ENCODE measurements around the gene TAF6.

TAF6 gene

GRCh38 chr7:100098913-100099312 is 20.2 kb downstream of the TAF6 start:
- DNase-seq (ENCODE audit: low read depth in 2 of 3, low spot score in 2 of 3): no peak

DNA sequence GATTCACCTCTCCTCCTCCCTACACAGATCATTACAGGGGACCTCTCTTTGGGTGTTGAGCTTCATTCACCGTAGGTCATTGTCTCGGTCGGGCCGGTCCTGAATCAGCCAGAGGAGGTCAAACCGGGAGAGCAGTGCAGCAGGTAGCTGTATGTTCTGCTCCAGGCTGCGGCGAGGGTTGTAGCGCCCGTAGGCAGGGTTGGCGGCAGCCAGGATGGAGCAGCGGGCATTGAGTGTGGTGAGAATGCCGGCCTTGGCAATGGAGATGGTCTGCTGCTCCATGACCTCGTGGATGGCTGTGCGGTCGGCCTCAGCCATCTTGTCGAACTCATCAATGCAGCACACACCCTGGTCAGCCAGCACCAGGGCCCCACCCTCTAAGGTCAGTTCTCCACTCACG is 23.5 kb downstream of the TAF6 start:
- no peak for DNase-seq (ENCODE audit: low read depth in 2 of 3, low spot score in 2 of 3)

DNA sequence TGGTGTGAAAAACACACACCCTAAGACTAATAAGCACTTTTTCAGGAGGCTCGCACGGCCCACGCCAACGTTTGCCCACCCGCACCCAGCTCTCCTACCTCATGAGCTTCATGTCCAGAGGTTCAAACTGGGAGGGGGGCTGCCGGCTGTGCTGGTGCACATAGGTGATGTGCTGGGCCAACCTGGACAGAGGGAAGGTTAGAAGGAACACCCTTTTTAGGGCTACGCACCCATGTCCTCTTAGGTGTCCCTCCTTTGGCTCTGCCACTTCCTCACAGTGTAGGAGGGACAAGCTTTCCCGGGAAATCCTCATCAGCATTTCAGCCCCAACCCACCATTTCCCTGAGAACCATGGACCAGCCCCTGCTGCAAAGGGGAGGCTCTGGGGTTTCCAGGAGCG is 23.9 kb downstream of the TAF6 start:
- DNase-seq (ENCODE audit: low read depth in 2 of 3, low spot score in 2 of 3): no peak

DNA sequence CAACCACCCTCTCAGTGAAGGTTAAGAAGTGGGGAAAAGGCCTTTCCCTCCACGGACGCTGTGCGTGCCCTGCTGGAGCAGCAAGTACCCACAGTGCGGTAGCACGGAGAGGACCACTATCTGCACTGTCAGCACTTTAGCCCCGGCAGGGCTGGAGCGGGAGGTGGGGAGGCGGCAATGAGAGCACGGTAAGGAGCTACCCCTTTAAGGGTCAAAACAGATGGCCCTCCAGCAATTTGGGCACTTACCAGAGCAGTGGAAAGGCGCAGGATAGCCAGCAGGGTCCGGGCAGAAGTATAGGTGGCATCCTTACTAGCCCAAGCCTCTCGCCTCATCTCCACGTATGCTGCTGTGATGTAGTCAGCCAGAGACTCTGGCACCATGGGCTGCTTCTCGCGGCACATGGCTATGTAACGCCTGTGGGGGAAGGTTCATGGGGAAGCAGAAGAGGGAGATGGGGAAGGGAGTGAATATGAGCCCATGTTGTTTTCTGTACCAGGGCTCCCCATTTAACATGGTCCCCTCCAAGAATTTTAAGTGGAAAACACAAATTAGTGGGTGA is 25.2 kb downstream of the TAF6 start:
- DNase-seq (ENCODE audit: low read depth in 2 of 3, low spot score in 2 of 3): no peak

DNA sequence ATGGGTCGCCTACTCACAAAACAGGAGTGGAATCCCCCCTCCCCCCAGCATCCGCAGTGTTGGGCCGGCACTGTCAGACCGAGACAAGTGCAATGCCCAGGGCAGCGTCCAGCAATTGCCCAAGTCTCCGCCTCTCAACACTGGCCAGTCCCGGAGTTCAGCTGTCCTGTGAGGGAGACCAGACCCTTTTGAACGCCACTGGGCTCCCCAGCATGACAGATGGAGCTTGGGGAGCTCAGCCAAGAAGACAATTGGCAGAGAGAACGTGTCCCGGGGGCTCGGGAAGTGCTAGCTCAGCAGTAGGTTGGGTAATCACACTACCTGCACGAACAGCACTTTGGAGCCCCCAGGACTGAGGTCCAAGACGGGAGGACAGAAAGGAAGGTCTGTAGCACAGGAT is 25.7 kb downstream of the TAF6 start:
- no peak for DNase-seq (ENCODE audit: low read depth in 2 of 3, low spot score in 2 of 3)

- no peak for DNase-seq (ENCODE audit: low read depth in 2 of 3, low spot score in 2 of 3)
Measured at GRCh38 chr7:100093054-100093453, 26.1 kb downstream of the TAF6 start.

DNA sequence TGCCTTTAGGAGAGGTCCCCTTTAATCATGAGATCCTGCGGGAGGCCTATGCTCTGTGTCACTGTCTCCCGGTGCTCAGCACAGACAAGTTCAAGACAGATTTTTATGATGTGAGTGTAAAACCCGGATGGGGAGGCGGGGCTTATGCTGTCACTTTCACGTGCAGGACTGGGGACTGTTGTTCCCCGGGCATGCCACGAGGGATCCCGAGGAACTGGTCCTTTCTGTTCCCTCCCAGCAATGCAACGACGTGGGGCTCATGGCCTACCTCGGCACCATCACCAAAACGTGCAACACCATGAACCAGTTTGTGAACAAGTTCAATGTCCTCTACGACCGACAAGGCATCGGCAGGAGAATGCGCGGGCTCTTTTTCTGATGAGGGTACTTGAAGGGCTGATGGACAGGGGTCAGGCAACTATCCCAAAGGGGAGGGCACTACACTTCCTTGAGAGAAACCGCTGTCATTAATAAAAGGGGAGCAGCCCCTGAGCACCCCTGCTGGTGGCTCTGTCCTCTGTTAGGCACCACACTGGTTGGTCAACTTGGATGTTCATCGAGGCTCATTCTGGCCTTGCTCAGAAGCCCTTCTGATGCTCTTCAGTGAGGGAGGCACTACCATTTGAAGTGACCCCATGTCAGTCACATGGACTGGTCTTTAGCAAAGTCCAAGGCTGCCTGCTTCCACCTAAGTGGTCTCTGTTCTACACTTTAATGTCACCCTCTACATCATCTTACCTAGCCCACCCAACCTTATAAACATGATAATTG is 27.6 kb downstream of the TAF6 start:
- no peak for DNase-seq (ENCODE audit: low read depth in 2 of 3, low spot score in 2 of 3)

GRCh38 chr7:100090527-100091410 is 28.4 kb downstream of the TAF6 start:
- no peak for DNase-seq (ENCODE audit: low read depth in 2 of 3, low spot score in 2 of 3)

- DNase-seq (ENCODE audit: low read depth in 2 of 3, low spot score in 2 of 3): no peak
Measured at GRCh38 chr7:100089458-100090196, 29.5 kb downstream of the TAF6 start.

GRCh38 chr7:100088621-100089457 is 30.3 kb downstream of the TAF6 start, which contains the start of gene COPS6:
Gene COPS6 (plus strand): TSS chr7:100088969. CDS start chr7:100088991, 22 bp downstream.
- DNase-seq (ENCODE audit: low read depth in 2 of 3, low spot score in 2 of 3): peak; percentile 71 to 85 (median 81)

DNA sequence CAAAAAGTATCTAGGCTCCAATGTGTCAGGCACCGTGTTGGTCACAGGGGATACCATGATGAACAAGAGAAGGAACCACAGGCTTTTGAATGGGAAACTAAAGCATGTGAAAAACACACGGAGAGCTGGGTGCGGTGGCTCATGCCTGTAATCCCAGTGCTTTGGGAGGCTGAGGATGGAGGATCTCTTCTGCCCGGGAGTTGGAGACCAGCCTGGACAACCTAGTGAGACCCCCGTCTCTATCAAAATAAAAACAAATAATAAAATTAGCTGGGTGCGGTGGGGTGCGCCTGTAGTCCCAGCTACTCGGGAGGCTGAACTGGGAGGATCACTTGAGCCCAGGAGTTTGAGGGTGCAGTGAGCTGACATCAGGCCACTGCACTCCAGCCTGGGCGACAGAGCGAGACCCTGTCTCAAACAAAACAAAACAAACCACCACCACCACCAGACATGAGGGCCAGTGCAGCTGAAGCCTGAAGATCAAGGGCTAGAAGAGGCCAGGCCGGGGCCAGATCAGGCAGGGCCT is 31.0 kb downstream of the TAF6 start:
- no peak for DNase-seq (ENCODE audit: low read depth in 2 of 3, low spot score in 2 of 3)

GRCh38 chr7:100087055-100087750 is 32.0 kb downstream of the TAF6 start:
- no peak for DNase-seq (ENCODE audit: low read depth in 2 of 3, low spot score in 2 of 3)

GRCh38 chr7:100085515-100085914 is 33.6 kb downstream of the TAF6 start:
- no peak for DNase-seq (ENCODE audit: low read depth in 2 of 3, low spot score in 2 of 3)

- no peak for DNase-seq (ENCODE audit: low read depth in 2 of 3, low spot score in 2 of 3)
Measured at GRCh38 chr7:100082978-100083377, 36.2 kb downstream of the TAF6 start.

DNA sequence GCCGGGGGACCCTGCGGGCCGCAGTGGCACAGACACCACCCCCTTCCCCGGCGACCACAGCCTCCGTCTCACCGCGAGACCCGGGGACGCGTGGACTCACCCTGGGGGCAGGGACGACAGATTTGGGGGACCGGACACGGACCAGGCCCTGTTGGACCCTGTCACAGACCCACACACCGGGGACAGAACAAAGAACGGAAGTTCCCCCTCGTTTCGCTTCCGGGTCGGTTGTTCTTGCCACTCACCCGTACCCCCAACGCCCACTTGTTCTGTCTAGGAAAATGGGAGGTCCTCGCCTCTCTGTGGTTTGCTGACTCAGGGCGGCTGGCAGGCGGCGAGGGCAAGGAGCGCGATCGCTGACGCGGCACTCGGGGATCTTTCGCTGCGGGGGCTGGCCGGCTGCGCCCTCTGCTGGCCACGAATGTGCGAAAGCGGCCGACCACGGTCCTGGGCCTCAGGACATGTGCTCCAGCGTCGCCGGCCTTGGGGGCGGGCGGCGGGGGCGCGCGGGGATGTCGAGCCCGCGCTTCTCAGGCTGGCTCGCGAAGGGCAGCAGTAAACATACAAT is 37.5 kb downstream of the TAF6 start, which contains the start of gene ZNF3:
ZNF3 (minus strand) TSS at position 189 of the 568 bp plus-strand sequence. CDS start 4,366 bp downstream, outside the sequence.
- DNase-seq (ENCODE audit: low read depth in 2 of 3, low spot score in 2 of 3): peak; percentile 92 to 97 (median 97)

GRCh38 chr7:100080907-100081534 is 38.1 kb downstream of the TAF6 start:
- DNase-seq (ENCODE audit: low read depth in 2 of 3, low spot score in 2 of 3): no peak

- DNase-seq (ENCODE audit: low read depth in 2 of 3, low spot score in 2 of 3): no peak
Measured at GRCh38 chr7:100079024-100079560, 40.1 kb downstream of the TAF6 start.

DNA sequence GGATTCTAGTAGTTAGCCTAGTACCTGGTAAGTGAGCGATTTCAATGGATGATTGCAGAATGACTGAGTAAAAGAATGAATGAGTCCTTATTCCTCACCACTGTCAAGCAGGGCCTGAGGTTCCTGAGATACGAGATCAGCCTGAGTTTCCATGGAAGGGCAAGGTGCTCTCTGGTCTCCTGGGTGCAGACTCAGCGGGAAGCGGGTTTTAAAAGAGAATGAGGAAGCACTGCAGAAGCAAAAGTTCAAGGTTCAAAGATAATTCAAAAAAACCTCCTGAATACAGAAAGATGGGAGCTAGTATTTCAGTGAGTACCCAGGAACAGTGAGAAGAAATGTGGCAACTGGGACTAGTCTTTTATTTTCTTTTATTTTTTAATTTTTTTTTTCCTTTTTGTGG is 42.0 kb downstream of the TAF6 start:
- DNase-seq (ENCODE audit: low read depth in 2 of 3, low spot score in 2 of 3): no peak
